ENCODE measurements around the gene EPB41L4A. TPM values are rescaled to one million over a fixed set of nuclear protein-coding genes. Genes with fewer than 3 reads are reported as not detected.

EPB41L4A gene
- total and polyA plus RNA-seq, 12 donors: 4.2 to 26.3 (median 9.5) TPM

DNA sequence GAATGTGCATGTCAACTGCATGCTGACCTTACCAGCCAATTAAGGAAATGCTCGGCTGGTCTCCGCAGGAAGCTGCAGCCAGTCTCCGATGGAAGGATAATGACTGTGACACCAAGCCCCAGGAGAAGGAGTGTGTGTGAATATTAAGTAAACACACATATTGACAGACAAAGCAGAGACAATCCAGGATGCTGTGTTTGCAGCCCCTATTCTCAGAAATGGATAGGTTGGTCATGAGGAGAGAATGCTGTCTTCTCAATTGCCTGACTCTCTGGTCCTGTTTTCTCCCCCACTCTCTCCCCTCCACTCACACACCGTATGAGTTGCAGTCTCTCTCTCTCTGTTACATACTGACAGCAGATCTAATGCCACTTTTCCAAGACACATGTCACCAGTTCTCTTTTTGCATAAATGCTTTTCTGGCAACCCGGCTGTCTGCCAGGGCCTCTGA is 85.7 kb downstream of the EPB41L4A start:
- Histone ChIP-seq H3K36me3 (replicated peaks in 1 of 2) (no peaks in the 10 kb centered on the region), H3K4me1 (replicated peaks in 1 of 2) (peaks cover 0 to 8% of the 10 kb centered on the region in 2 donors), H3K27me3 (no peaks in the 10 kb centered on the region), H3K27ac (no peak overlapping the region), H3K4me3 (no peak overlapping the region), H3K9me3 (replicated peaks in 1 of 3) (no peaks in the 10 kb centered on the region)
- no peak for TF ChIP-seq POLR2A (IDR thresholded peaks at IDR 0.05)
- TF ChIP-seq, protein P1, sequence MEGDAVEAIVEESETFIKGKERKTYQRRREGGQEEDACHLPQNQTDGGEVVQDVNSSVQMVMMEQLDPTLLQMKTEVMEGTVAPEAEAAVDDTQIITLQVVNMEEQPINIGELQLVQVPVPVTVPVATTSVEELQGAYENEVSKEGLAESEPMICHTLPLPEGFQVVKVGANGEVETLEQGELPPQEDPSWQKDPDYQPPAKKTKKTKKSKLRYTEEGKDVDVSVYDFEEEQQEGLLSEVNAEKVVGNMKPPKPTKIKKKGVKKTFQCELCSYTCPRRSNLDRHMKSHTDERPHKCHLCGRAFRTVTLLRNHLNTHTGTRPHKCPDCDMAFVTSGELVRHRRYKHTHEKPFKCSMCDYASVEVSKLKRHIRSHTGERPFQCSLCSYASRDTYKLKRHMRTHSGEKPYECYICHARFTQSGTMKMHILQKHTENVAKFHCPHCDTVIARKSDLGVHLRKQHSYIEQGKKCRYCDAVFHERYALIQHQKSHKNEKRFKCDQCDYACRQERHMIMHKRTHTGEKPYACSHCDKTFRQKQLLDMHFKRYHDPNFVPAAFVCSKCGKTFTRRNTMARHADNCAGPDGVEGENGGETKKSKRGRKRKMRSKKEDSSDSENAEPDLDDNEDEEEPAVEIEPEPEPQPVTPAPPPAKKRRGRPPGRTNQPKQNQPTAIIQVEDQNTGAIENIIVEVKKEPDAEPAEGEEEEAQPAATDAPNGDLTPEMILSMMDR (IDR thresholded peaks at IDR 0.05): no peak
- intact Hi-C loops (cut with DNase I): no loop called here
- WGBS, 4 donors: 55 to 78% (median 63%) methylated on average over 5 of the region's 5 CpGs
- DNase-seq: no peak

DNA sequence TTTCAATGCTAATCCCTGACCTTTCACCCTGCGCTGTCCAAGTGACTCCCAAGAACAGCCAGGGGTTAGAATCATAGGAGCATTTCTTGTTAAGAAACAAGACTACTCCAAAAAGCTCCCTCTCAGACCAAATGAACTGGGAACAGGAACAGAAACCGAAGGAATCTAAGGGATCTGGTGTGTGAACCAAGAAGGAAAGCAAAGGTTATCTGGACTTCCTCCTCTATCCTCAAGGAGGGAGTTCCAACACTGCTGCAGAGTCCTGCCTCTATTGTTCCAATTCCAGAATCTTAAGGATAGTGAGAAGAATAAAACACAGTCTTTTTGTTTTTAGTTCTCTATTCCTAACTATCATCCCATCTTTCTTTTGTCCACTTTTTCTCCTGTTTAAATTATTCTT is 87.2 kb downstream of the EPB41L4A start:
- H3K4me3 ChIP-seq: no peak overlapping the region
- H3K36me3 ChIP-seq (replicated peaks in 1 of 2): no peaks in the 10 kb centered on the region
- intact Hi-C loops (cut with DNase I): no loop called here
- WGBS, 4 donors: 76 to 82% (median 79%) methylated on average over 2 of the region's 2 CpGs
- peaks cover 0 to 8% of the 10 kb centered on the region in 2 donors for H3K4me1 ChIP-seq (replicated peaks in 1 of 2)
- TF ChIP-seq, protein P1 (IDR thresholded peaks at IDR 0.05): no peak
- TF ChIP-seq POLR2A (IDR thresholded peaks at IDR 0.05): no peak
- DNase-seq: no peak
- H3K27me3 ChIP-seq: no peaks in the 10 kb centered on the region
- no peak overlapping the region for H3K27ac ChIP-seq
- no peaks in the 10 kb centered on the region for H3K9me3 ChIP-seq (replicated peaks in 1 of 3)

DNA sequence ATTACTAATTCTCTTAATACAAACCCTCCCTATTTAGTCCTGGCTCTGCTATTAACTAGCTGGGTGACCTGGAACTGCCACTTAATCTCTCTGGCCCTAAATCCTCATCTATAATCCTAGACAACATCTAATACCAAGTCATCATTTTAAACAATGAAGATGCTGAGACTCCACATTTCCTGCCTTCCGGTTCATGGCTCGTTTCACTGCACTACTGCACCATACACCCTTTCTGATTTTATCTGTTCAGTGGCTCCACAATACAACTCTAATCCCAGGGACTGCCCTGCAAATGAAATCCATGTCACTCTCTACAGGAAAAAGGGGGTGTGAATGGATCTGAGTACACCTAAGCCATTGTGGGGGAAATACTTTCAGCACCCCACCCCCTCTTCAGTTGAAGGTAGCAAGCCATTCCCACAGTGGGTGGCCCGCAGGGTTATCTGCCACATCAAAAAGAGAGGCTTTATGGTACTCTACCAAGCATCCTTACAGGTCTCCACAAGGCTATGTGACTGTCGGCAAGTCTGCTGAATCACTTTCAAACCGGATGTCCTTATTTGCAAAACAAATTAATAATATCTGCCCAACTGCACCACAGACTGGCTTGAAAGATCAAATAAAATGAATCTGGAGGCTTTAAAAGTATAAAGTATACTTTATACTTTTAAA is 89.5 kb downstream of the EPB41L4A start:
- WGBS, 4 donors: 24 to 35% (median 32%) methylated on average over 4 to 5 of the region's 5 CpGs
- Histone ChIP-seq H3K27ac (no peak overlapping the region), H3K4me3 (no peak overlapping the region), H3K36me3 (replicated peaks in 1 of 2) (no peaks in the 10 kb centered on the region), H3K9me3 (replicated peaks in 1 of 3) (no peaks in the 10 kb centered on the region), H3K4me1 (replicated peaks in 1 of 2) (peaks cover 0 to 8% of the 10 kb centered on the region in 2 donors), H3K27me3 (no peaks in the 10 kb centered on the region)
- intact Hi-C loops (cut with DNase I): no loop called here
- TF ChIP-seq, protein P1 (IDR thresholded peaks at IDR 0.05): no peak
- no peak for TF ChIP-seq POLR2A (IDR thresholded peaks at IDR 0.05)
- DNase-seq: no peak

DNA sequence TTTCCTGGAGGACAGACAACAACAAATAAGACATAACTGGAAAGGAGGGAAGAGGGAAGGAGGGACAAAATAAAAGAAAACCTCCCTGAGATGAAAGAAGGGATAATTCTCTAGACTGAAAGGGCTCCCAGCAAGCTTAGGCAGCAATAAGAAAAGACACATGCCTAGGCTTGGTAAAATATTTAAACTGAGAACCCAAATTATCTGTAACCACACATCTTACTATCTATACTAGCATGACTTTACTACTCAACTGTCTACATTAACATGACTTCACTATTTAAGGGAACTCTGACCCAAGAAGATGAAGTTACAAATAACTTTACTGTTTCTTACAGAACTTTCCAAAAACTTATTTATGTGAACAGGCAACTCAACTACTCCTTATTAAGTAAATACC is 95.9 kb downstream of the EPB41L4A start:
- intact Hi-C loops (cut with DNase I): no loop called here
- peaks cover 2 to 3% of the 10 kb centered on the region in 2 donors for H3K4me1 ChIP-seq (replicated peaks in 1 of 2)
- no peaks in the 10 kb centered on the region for H3K27me3 ChIP-seq
- TF ChIP-seq POLR2A (IDR thresholded peaks at IDR 0.05): no peak
- TF ChIP-seq, protein P1 (IDR thresholded peaks at IDR 0.05): no peak
- no peak for DNase-seq
- H3K36me3 ChIP-seq (replicated peaks in 1 of 2): no peaks in the 10 kb centered on the region
- H3K4me3 ChIP-seq: no peak overlapping the region
- no peaks in the 10 kb centered on the region for H3K9me3 ChIP-seq (replicated peaks in 1 of 3)
- no peak overlapping the region for H3K27ac ChIP-seq

Measured in adrenal gland (tissue), 12 donors.